Cortex of kidney (tissue), 1 donor: ENCODE measurements around the gene ADAMTSL1.
"Not testable (repeated sequence)": the region's sequence is repeated elsewhere in the genome, so short reads cannot be mapped to it uniquely, and the experiment has no call there.

Source experiments
- DNase-seq: peaks from one replicate; lab custom pipeline; 2025; lab: John Stamatoyannopoulos, UW

Gene ADAMTSL1

GRCh38 chr9:18863791-18864190, 389.8 kb downstream of the ADAMTSL1 start:
- no peak for DNase-seq

- DNase-seq = no peak
Measured at GRCh38 chr9:18864516-18864915, 390.6 kb downstream of the ADAMTSL1 start.

GRCh38 chr9:18865542-18865941, 391.6 kb downstream of the ADAMTSL1 start:
- no peak for DNase-seq

- DNase-seq = no peak
Measured at GRCh38 chr9:18866121-18866831, 392.3 kb downstream of the ADAMTSL1 start.

GRCh38 chr9:18869725-18870124, 395.8 kb downstream of the ADAMTSL1 start:
- DNase-seq = no peak

GRCh38 chr9:18874069-18874468, 400.1 kb downstream of the ADAMTSL1 start:
- DNase-seq = no peak

- not testable (repeated sequence) for DNase-seq
Measured at GRCh38 chr9:18874990-18875389, 401.0 kb downstream of the ADAMTSL1 start.

- no peak for DNase-seq
Measured at GRCh38 chr9:18877984-18878383, 404.0 kb downstream of the ADAMTSL1 start.

- DNase-seq = no peak
Measured at GRCh38 chr9:18881758-18882157, 407.8 kb downstream of the ADAMTSL1 start.

GRCh38 chr9:18887546-18887945, 413.6 kb downstream of the ADAMTSL1 start:
- DNase-seq = no peak

- no peak for DNase-seq
Measured at GRCh38 chr9:18888290-18888689, 414.3 kb downstream of the ADAMTSL1 start.

GRCh38 chr9:18889550-18889949, 415.6 kb downstream of the ADAMTSL1 start:
- no peak for DNase-seq

- no peak for DNase-seq
Measured at GRCh38 chr9:18890372-18890771, 416.4 kb downstream of the ADAMTSL1 start.

- DNase-seq = no peak
Measured at GRCh38 chr9:18891946-18892670, 418.2 kb downstream of the ADAMTSL1 start.

GRCh38 chr9:18893046-18893445, 419.1 kb downstream of the ADAMTSL1 start:
- no peak for DNase-seq

GRCh38 chr9:18893491-18893890, 419.5 kb downstream of the ADAMTSL1 start:
- DNase-seq = no peak

- DNase-seq = no peak
Measured at GRCh38 chr9:18896004-18896403, 422.1 kb downstream of the ADAMTSL1 start.

- no peak for DNase-seq
Measured at GRCh38 chr9:18896531-18897179, 422.7 kb downstream of the ADAMTSL1 start.

GRCh38 chr9:18903450-18903849, 429.5 kb downstream of the ADAMTSL1 start:
- no peak for DNase-seq

- no peak for DNase-seq
Measured at GRCh38 chr9:18905028-18905882, 431.3 kb downstream of the ADAMTSL1 start.

GRCh38 chr9:18905883-18906629, 432.1 kb downstream of the ADAMTSL1 start:
- DNase-seq = no peak
